CD4-positive, alpha-beta memory T cell (primary cell): Measurements from ENCODE around the gene MAPK14. TPM values are rescaled to one million over a fixed set of nuclear protein-coding genes. Genes with fewer than 3 reads are reported as not detected.
A peak's percentile ranks its signal among the peaks of the same experiment; 100 is the strongest.
"Not testable (repeated sequence)": the region's sequence is repeated elsewhere in the genome, so short reads cannot be mapped to it uniquely, and the experiment has no call there.

Source experiments
- CTCF ChIA-PET: fragments of 350-600 bp; sonication (Branson Sonifier 250); formaldehyde crosslinking; loops from one replicate; lab custom pipeline; 2021; ENCODE audit warnings: inconsistent platforms; ENCODE audit not compliant: partially characterized antibody; lab: Charles Lee
- POLR2A ChIA-PET: fragments of 350-600 bp; sonication (Branson Sonifier 250); formaldehyde crosslinking; loops from one replicate; lab custom pipeline; 2021; ENCODE audit not compliant: partially characterized antibody; lab: Charles Lee
- DNase-seq, 5 donors: peaks; one replicate each; pipeline versions ENCODE4 v3.0.0 to v3.0.0-alpha.2; 2020 to 2022; ENCODE audit warnings: mixed read lengths in 1 of 5
- H3K27ac ChIP-seq: one replicate; pipeline ENCODE4 v1.7.0; 2013; ENCODE audit warnings: low read depth, low read length
- H3K27me3 ChIP-seq: 2 replicates; pipeline ENCODE4 v1.7.0; 2013; ENCODE audit warnings: mild to moderate bottlenecking, low read length, moderate library complexity; ENCODE audit not compliant: insufficient read depth
- H3K36me3 ChIP-seq: 2 replicates; pipeline ENCODE4 v1.7.0; 2013; ENCODE audit warnings: mild to moderate bottlenecking, low read length, moderate library complexity; ENCODE audit not compliant: insufficient read depth
- H3K4me1 ChIP-seq: 2 replicates; pipeline ENCODE4 v1.7.0; 2013; ENCODE audit warnings: mild to moderate bottlenecking, low read length, moderate library complexity; ENCODE audit not compliant: insufficient read depth
- H3K4me3 ChIP-seq, 2 donors: one replicate each; pipeline ENCODE4 v1.7.0; 2013; ENCODE audit warnings: low read length in 2 of 2, mild to moderate bottlenecking in 1 of 2
- H3K9me3 ChIP-seq, 2 donors: one replicate each; pipeline ENCODE4 v1.7.0; 2013; ENCODE audit warnings: low read length in 2 of 2, control low read depth in 1 of 2; ENCODE audit not compliant: control insufficient read depth in 1 of 2
- H3K27ac Mint-ChIP-seq, 7 donors: one replicate each; pipeline ENCODE4 v1.8.0; 2020 to 2021; ENCODE audit warnings: mixed read lengths in 7 of 7, mild to moderate bottlenecking in 6 of 7, inconsistent platforms in 3 of 7, moderate library complexity in 3 of 7
- H3K27me3 Mint-ChIP-seq, 2 donors: one replicate each; pipeline ENCODE4 v1.8.0; 2020 to 2021; ENCODE audit warnings: mixed read lengths in 2 of 2
- H3K36me3 Mint-ChIP-seq, 2 donors: one replicate each; pipeline ENCODE4 v1.8.0; 2020 to 2021; ENCODE audit warnings: mixed read lengths in 2 of 2, inconsistent platforms in 1 of 2, mild to moderate bottlenecking in 1 of 2
- H3K4me1 Mint-ChIP-seq, 4 donors: one replicate each; pipeline ENCODE4 v1.8.0; 2020 to 2021; ENCODE audit warnings: mixed read lengths in 4 of 4, mild to moderate bottlenecking in 1 of 4
- H3K4me3 Mint-ChIP-seq, 8 donors: one replicate each; pipeline ENCODE4 v1.8.0; 2020 to 2021; ENCODE audit warnings: mixed read lengths in 8 of 8, mild to moderate bottlenecking in 7 of 8, moderate library complexity in 6 of 8, inconsistent platforms in 3 of 8
- H3K9me3 Mint-ChIP-seq, 8 donors: one replicate each; pipeline ENCODE4 v1.8.0; 2020 to 2021; ENCODE audit warnings: mixed read lengths in 8 of 8, mild to moderate bottlenecking in 5 of 8, inconsistent platforms in 3 of 8, moderate library complexity in 1 of 8
- intact Hi-C: fragments of 100-400 bp; cut with micrococcal nuclease; formaldehyde crosslinking; loops from one replicate; pipeline ENCODE4 v1.15.1; 2023
- polyA plus RNA-seq, 2 donors: library from polyadenylated mRNA; unstranded; fragments of 300-500 nt; fragmentation: Illumina TruSeq; gene quantifications; one replicate each; pipeline ENCODE4 v1.2.3, GENCODE V29; 2021
- total RNA-seq, 2 experiments: library from RNA; stranded (reverse); gene quantifications; one replicate each; pipeline ENCODE4 v1.2.3, GENCODE V29; 2021

MAPK14 gene
- total and polyA plus RNA-seq, 4 experiments from 2014 or later: 38.5 to 64.3 (median 53.8) TPM

DNA sequence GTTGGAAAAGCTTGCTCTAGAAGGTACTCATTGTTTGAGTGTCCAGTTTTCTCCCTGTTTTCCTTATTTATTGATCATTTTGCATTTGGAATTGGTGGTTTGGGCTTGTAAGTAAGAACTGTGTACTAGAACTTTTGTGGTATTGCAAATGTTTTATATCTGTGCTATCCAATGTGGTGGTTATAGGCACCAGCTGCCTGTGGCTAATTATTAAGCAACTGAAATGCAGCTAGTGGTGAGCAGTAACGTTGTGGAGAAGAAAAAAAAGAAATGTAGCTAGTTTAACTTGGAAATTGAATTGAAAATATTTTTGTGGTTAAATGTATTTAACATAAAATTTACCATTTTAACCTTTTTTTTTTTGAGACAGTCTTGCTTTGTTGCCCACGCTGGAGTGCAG, 52.0 kb downstream of the MAPK14 start:
- peaks cover 77 to 79% of the 10 kb centered on the region in 2 donors for H3K36me3 Mint-ChIP-seq
- Histone ChIP-seq H3K4me1 (no peaks in the 10 kb centered on the region), H3K9me3 (no peaks in the 10 kb centered on the region), H3K36me3 (peaks cover 65% of the 10 kb centered on the region), H3K4me3 (no peak overlapping the region), H3K27me3 (no peaks in the 10 kb centered on the region), H3K27ac (no peak overlapping the region)
- peak overlapping the region in 1 of 7 donors; percentile 9 for H3K27ac Mint-ChIP-seq
- no peaks in the 10 kb centered on the region for H3K27me3 Mint-ChIP-seq
- ChIA-PET POLR2A (interaction anchor here (0.6 kb wide), 1 partner anchor 23 kb away, joined by 3 read pairs; no protein-coding TSS in a partner anchor), CTCF (interaction anchor here (4.7 kb wide), 1 partner anchor 15 kb away, joined by 33 read pairs; no protein-coding TSS in a partner anchor)
- H3K9me3 Mint-ChIP-seq: no peaks in the 10 kb centered on the region
- intact Hi-C loops: loop anchor here (5.0 kb wide), 1 partner anchor 52 kb away; the partner anchor contains the start of gene MAPK14
- no peak for DNase-seq
- H3K4me3 Mint-ChIP-seq: peak overlapping the region in 1 of 8 donors; percentile 13
- peaks cover 1 to 14% (median 6%) of the 10 kb centered on the region in 4 donors for H3K4me1 Mint-ChIP-seq

GRCh38 chr6:36082318-36082717, 54.7 kb downstream of the MAPK14 start:
- Mint-ChIP-seq H3K27ac (peak overlapping the region in 3 of 7 donors; percentile 3 to 61 (median 38)), H3K4me1 (peaks cover 0 to 8% (median 1%) of the 10 kb centered on the region in 4 donors), H3K9me3 (no peaks in the 10 kb centered on the region), H3K36me3 (peaks cover 70 to 71% of the 10 kb centered on the region in 2 donors), H3K4me3 (no peak overlapping the region), H3K27me3 (no peaks in the 10 kb centered on the region)
- Histone ChIP-seq H3K9me3 (no peaks in the 10 kb centered on the region), H3K4me3 (no peak overlapping the region), H3K36me3 (peaks cover 51% of the 10 kb centered on the region), H3K27me3 (no peaks in the 10 kb centered on the region), H3K27ac (no peak overlapping the region), H3K4me1 (no peaks in the 10 kb centered on the region)
- CTCF ChIA-PET: interaction anchor here (1.5 to 5.5 kb wide), 2 partner anchors 11 to 13 kb away, joined by 3 to 43 read pairs; no protein-coding TSS in a partner anchor
- POLR2A ChIA-PET: no interaction called here
- no peak for DNase-seq
- intact Hi-C loops: no loop called here

GRCh38 chr6:36083446-36083845, 55.8 kb downstream of the MAPK14 start:
- Mint-ChIP-seq H3K27me3 (no peaks in the 10 kb centered on the region), H3K4me1 (peaks cover 0 to 8% (median 3%) of the 10 kb centered on the region in 4 donors), H3K27ac (no peak overlapping the region), H3K36me3 (peaks cover 62 to 66% of the 10 kb centered on the region in 2 donors), H3K4me3 (no peak overlapping the region), H3K9me3 (no peaks in the 10 kb centered on the region)
- Histone ChIP-seq H3K27me3 (no peaks in the 10 kb centered on the region), H3K4me1 (no peaks in the 10 kb centered on the region), H3K27ac (no peak overlapping the region), H3K4me3 (no peak overlapping the region), H3K9me3 (no peaks in the 10 kb centered on the region), H3K36me3 (peaks cover 45% of the 10 kb centered on the region)
- CTCF ChIA-PET: interaction anchor here (1.5 to 5.5 kb wide), 2 partner anchors 12 kb away, joined by 3 to 43 read pairs; no protein-coding TSS in a partner anchor
- POLR2A ChIA-PET: interaction anchor here (2.2 kb wide), 1 partner anchor 12 kb away, joined by 7 read pairs; no protein-coding TSS in a partner anchor
- no peak for DNase-seq
- intact Hi-C loops: no loop called here

- intact Hi-C loops, H3K36me3 ChIP-seq, H3K9me3 ChIP-seq, H3K27ac ChIP-seq, CTCF ChIA-PET, DNase-seq, H3K4me1 ChIP-seq, POLR2A ChIA-PET, H3K27me3 Mint-ChIP-seq, H3K4me3 ChIP-seq, H3K9me3 Mint-ChIP-seq, H3K27me3 ChIP-seq, H3K4me1 Mint-ChIP-seq: not testable (repeated sequence)
- Mint-ChIP-seq H3K4me3 (peak overlapping the region in 1 of 8 donors; percentile 7), H3K36me3 (peaks cover 24 to 44% of the 10 kb centered on the region in 2 donors), H3K27ac (peak overlapping the region in 1 of 7 donors; percentile 13)
Measured at GRCh38 chr6:36088204-36088603, 60.6 kb downstream of the MAPK14 start.

- Mint-ChIP-seq H3K27me3 (no peaks in the 10 kb centered on the region), H3K27ac (peak overlapping the region in 5 of 7 donors; percentile 10 to 82 (median 32)), H3K4me3 (no peak overlapping the region), H3K9me3 (no peaks in the 10 kb centered on the region), H3K36me3 (peaks cover 16 to 41% of the 10 kb centered on the region in 2 donors), H3K4me1 (peaks cover 0 to 4% (median 3%) of the 10 kb centered on the region in 4 donors)
- DNase-seq: no peak
- no peak overlapping the region for H3K27ac ChIP-seq
- intact Hi-C loops: no loop called here
- no peaks in the 10 kb centered on the region for H3K27me3 ChIP-seq
- no peak overlapping the region for H3K4me3 ChIP-seq
- H3K9me3 ChIP-seq: no peaks in the 10 kb centered on the region
- peaks cover under 1% of the 10 kb centered on the region for H3K36me3 ChIP-seq
- ChIA-PET POLR2A (no interaction called here), CTCF (interaction anchor here (1.2 to 1.3 kb wide), 2 partner anchors 10 to 61 kb away, joined by 4 to 6 read pairs; partner anchors contain the start of gene MAPK14)
- H3K4me1 ChIP-seq: no peaks in the 10 kb centered on the region
Measured at GRCh38 chr6:36089048-36089447, 61.4 kb downstream of the MAPK14 start.

GRCh38 chr6:36094238-36094637, 66.6 kb downstream of the MAPK14 start:
- Mint-ChIP-seq H3K36me3 (peaks cover 6 to 39% of the 10 kb centered on the region in 2 donors), H3K4me3 (no peak overlapping the region), H3K4me1 (peaks cover 12 to 21% (median 18%) of the 10 kb centered on the region in 4 donors), H3K27me3 (no peaks in the 10 kb centered on the region), H3K9me3 (no peaks in the 10 kb centered on the region), H3K27ac (peak overlapping the region; percentile 24 to 84 (median 77))
- Histone ChIP-seq H3K4me3 (no peak overlapping the region), H3K27ac (peak overlapping the region; percentile 39), H3K27me3 (no peaks in the 10 kb centered on the region), H3K36me3 (peaks cover 6% of the 10 kb centered on the region), H3K9me3 (no peaks in the 10 kb centered on the region), H3K4me1 (peaks cover 21% of the 10 kb centered on the region)
- ChIA-PET CTCF (interaction anchor here (0.6 to 5.7 kb wide), 38 partner anchors 7 to 572 kb away, joined by 3 to 144 read pairs (median 8); partner anchors contain the start of genes MAPK14 and SLC26A8), POLR2A (interaction anchor here (1.5 to 8.4 kb wide), 5 partner anchors 11 to 104 kb away, joined by 6 to 108 read pairs (median 8); partner anchors contain the start of gene MAPK14)
- intact Hi-C loops: loop anchor here (2.0 kb wide), 2 partner anchors 27 to 37 kb away; partner anchors contain the start of gene MAPK13
- DNase-seq: no peak
